AG09319 (cell line): ENCODE measurements around the gene SPATA16.

ENCODE experiments used
- DNase-seq: peaks from one replicate; pipeline ENCODE4 v3.0.0-alpha.2; 2010; ENCODE audit warnings: low read depth; ENCODE audit errors: extremely low read depth
- CTCF ChIP-seq: IDR thresholded peaks from 2 replicates; pipeline ENCODE4 v1.5.1; 2011; ENCODE audit warnings: low read depth, mild to moderate bottlenecking, inconsistent platforms, low read length, moderate library complexity

Gene SPATA16

DNA sequence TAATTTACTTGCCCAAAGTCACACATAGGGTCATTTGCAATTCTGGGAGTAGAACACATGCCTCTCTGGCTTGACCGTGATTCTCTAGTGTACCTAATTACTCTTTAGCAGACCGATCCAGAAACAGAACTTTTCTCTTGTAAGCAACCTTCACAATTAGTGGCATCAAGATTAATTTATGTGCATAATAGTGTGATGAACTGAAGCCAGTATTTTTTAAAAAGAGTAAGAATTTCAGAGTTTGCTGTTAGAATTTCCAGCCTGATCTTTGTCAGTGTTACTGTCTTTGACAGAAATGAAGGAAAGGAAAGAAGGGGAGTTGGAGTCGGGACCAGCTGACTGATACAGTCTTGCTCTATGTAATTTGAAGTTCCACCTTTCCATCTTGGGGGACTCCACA lies 137.1 kb downstream of the SPATA16 start:
- DNase-seq, result no peak
- TF ChIP-seq CTCF, result no peak

DNA sequence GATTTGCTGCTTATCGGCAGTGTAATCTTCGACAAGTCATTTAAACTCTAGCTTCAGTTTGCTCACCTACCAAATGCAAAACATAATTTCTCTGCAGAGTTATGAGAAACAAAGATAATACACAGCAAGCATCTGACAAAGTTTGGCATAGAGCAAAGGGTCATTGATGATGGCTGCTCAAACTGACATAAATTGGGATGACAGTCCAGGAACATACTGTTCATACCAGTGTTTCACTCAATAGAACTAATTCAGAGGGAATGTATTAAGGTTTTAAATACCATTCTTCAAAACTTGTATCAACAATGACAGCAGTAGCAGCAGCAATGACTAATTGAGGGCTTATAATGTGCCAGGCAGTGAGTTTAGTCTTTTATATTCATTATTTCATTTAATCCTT lies 137.6 kb downstream of the SPATA16 start:
- DNase-seq, result no peak

GRCh38 chr3:173001622-173002021 lies 139.4 kb downstream of the SPATA16 start:
- no peak for TF ChIP-seq CTCF
- DNase-seq, result no peak

More for the DNA sequence above, 137.6 kb downstream of the SPATA16 start:
- TF ChIP-seq CTCF, result no peak

DNA sequence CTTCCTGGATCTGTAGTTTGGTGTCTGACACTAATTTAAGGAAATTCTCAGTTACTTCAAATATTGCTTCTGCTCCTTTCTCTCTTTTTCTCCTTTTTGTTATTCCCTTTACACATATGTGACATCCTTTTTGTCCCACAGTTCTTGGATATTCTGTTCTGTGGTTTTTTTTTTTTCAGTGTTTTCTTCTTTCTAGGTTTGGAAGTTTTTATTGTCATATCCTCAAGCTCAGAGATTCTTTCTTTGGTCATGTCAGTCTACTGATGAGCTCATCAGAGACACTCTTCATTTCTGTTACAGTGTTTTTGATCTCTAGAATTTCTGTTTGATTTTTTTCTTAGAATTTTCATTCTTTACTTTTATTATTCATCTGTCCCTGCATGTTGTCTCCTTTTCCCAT lies 140.5 kb downstream of the SPATA16 start:
- DNase-seq, result no peak
- no peak for TF ChIP-seq CTCF

GRCh38 chr3:172993412-172993811 lies 147.6 kb downstream of the SPATA16 start:
- TF ChIP-seq CTCF, result no peak
- DNase-seq, result no peak

GRCh38 chr3:172991424-172991996 lies 149.5 kb downstream of the SPATA16 start:
- DNase-seq, result no peak
- no peak for TF ChIP-seq CTCF

- no peak for DNase-seq
- no peak for TF ChIP-seq CTCF
These were observed 151.7 kb downstream of the SPATA16 start for GRCh38 chr3:172989373-172989772.
